ENCODE data around the gene C8G.

DNA sequence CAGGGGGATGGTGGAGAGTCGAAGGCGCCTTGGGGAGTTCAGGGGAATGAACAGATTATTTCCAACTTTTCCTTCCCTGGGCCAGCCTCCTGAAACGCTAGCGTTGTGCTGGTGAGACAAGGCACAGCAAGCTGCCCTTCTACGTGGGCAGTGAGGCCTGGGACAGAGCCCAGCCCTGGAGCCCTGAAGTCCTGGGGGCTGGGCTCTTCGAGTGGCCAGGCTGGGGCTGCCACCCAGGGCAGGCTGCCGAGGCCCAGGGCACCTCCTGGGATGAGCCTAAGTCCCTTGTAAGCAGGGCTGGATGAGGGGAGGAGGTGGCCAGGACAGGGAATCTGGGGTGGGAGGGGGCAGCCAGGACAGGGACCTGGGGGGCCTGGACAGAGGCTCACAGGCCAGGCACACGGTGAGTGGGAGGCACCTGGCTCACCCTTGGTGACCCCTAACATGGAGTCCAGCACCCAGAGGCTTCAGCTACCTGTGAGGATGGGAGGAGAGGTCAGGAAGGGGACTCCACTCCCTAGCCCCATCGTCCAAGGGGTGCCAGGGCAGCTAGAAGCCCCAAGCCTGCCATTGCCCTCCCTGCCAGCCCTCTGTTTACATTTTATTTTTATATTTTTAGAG lies 5.7 kb downstream of the C8G start:
- no peak for TF ChIP-seq POLR2A (IDR thresholded peaks at IDR 0.05)
- TF ChIP-seq CTCF (IDR thresholded peaks at IDR 0.05): no peak
